AG10803 (cell line): ENCODE measurements around the gene OSGEP.

Experiments used
- DNase-seq: peaks from one replicate; pipeline ENCODE4 v3.0.0; 2010; ENCODE audit warnings: low read depth
- H3K4me3 ChIP-seq: 2 replicates; pipeline ENCODE4 v1.5.1; 2011; ENCODE audit warnings: mild to moderate bottlenecking, low read length, control low read depth
- TF ChIP-seq, protein P1 (sequence below): conservative IDR thresholded peaks from 2 replicates; pipeline ENCODE4 v1.5.1; 2011; ENCODE audit warnings: mild to moderate bottlenecking, low read length, control low read depth, inconsistent platforms

The OSGEP gene

DNA sequence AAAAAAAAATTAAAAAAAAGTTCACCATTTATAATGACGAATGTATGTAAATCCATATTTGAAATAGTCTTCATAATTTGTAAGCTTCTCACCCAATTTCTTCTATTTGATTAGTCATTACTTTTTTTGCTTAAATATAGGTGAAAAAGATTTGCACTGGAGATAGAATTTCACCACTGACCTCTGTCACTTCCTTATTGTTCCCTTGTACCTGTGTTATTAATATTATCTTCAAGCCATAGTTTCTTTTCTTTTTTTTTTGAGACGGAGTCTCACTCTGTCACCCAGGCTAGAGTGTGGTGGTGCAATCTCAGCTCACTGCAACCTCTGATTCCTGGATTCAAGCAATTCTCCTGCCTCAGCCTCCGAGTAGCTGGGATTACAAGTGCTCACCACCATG is 57.1 kb downstream of the OSGEP start:
- H3K4me3 ChIP-seq: no peak overlapping the region
- DNase-seq: no peak
- TF ChIP-seq, protein P1, sequence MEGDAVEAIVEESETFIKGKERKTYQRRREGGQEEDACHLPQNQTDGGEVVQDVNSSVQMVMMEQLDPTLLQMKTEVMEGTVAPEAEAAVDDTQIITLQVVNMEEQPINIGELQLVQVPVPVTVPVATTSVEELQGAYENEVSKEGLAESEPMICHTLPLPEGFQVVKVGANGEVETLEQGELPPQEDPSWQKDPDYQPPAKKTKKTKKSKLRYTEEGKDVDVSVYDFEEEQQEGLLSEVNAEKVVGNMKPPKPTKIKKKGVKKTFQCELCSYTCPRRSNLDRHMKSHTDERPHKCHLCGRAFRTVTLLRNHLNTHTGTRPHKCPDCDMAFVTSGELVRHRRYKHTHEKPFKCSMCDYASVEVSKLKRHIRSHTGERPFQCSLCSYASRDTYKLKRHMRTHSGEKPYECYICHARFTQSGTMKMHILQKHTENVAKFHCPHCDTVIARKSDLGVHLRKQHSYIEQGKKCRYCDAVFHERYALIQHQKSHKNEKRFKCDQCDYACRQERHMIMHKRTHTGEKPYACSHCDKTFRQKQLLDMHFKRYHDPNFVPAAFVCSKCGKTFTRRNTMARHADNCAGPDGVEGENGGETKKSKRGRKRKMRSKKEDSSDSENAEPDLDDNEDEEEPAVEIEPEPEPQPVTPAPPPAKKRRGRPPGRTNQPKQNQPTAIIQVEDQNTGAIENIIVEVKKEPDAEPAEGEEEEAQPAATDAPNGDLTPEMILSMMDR: no peak
